ENCODE measurements around the gene MEGF8. TPM values are rescaled to one million over a fixed set of nuclear protein-coding genes. Genes with fewer than 3 reads are reported as not detected.

MEGF8 gene
- total RNA-seq, 1 experiment from 2014 or later, result 7.7 TPM

- Histone ChIP-seq H2AFZ (ENCODE audit: low read length) (no peak overlapping the region), H3K27ac (ENCODE audit: low read length) (no peak overlapping the region), H3K27me3 (ENCODE audit: low read length) (no peaks in the 10 kb centered on the region), H3K4me2 (ENCODE audit: low read length) (no peak overlapping the region), H3K9me2 (replicated peaks; ENCODE audit: low read length) (no peaks in the 10 kb centered on the region), H3K9ac (ENCODE audit: low read length) (no peak overlapping the region), H4K20me1 (ENCODE audit: low read length) (no peaks in the 10 kb centered on the region), H3K79me2 (ENCODE audit: low read length) (peaks cover 27% of the 10 kb centered on the region), H3K4me1 (ENCODE audit: insufficient read depth, low read length) (peaks cover 8% of the 10 kb centered on the region), H3K36me3 (ENCODE audit: low read depth, low read length) (no peaks in the 10 kb centered on the region), H3K4me3 (ENCODE audit: low read length) (no peak overlapping the region), H3K9me3 (ENCODE audit: low read length) (no peaks in the 10 kb centered on the region), H3F3A (ENCODE audit: low read length, unreplicated experiment) (no peaks in the 10 kb centered on the region)
- intact Hi-C loops (cut with micrococcal nuclease), result no loop called here
- ATAC-seq (no peak), DNase-seq (no peak)
- ChIA-PET POLR2A (ENCODE audit: unreplicated experiment) (no interaction called here), CTCF (no interaction called here)
- TF ChIP-seq EZH2phosphoT487 (IDR thresholded peaks at IDR 0.05; ENCODE audit: borderline replicate concordance, low read length) (no peak), EZH2 (IDR thresholded peaks at IDR 0.05; ENCODE audit: low read length, unreplicated experiment) (no peak), CTCF (conservative IDR thresholded peaks at IDR 0.05; ENCODE audit: low read depth, low read length) (no peak)
- no TSS peak for BruUV-seq (replicated peaks)
Measured at GRCh38 chr19:42323473-42323851, 2.0 kb upstream of the MEGF8 start.

- no TSS peak for BruUV-seq (replicated peaks)
- ATAC-seq, result no peak
- Histone ChIP-seq H3F3A (ENCODE audit: low read length, unreplicated experiment) (no peaks in the 10 kb centered on the region), H3K9ac (ENCODE audit: low read length) (no peak overlapping the region), H3K27ac (ENCODE audit: low read length) (no peak overlapping the region), H3K4me1 (ENCODE audit: insufficient read depth, low read length) (peaks cover 8% of the 10 kb centered on the region), H3K36me3 (ENCODE audit: low read depth, low read length) (no peaks in the 10 kb centered on the region), H3K9me2 (replicated peaks; ENCODE audit: low read length) (no peaks in the 10 kb centered on the region), H2AFZ (ENCODE audit: low read length) (no peak overlapping the region), H3K79me2 (ENCODE audit: low read length) (peaks cover 33% of the 10 kb centered on the region), H3K27me3 (ENCODE audit: low read length) (no peaks in the 10 kb centered on the region), H4K20me1 (ENCODE audit: low read length) (no peaks in the 10 kb centered on the region), H3K4me3 (ENCODE audit: low read length) (no peak overlapping the region), H3K4me2 (ENCODE audit: low read length) (peak overlapping the region; percentile 58; the same call in 1 of the 2 replicates), H3K9me3 (ENCODE audit: low read length) (no peaks in the 10 kb centered on the region)
- intact Hi-C loops (cut with micrococcal nuclease), result no loop called here
- TF ChIP-seq EZH2phosphoT487 (IDR thresholded peaks at IDR 0.05; ENCODE audit: borderline replicate concordance, low read length) (no peak), CTCF (conservative IDR thresholded peaks at IDR 0.05; ENCODE audit: low read depth, low read length) (no peak), EZH2 (IDR thresholded peaks at IDR 0.05; ENCODE audit: low read length, unreplicated experiment) (no peak)
- CTCF ChIA-PET, result no interaction called here
- POLR2A ChIA-PET (ENCODE audit: unreplicated experiment), result no interaction called here
- DNase-seq, result no peak
Measured at GRCh38 chr19:42323852-42324654, 1.4 kb upstream of the MEGF8 start.

GRCh38 chr19:42324655-42325307, 654 bp upstream of the MEGF8 start:
- no TSS peak for BruUV-seq (replicated peaks)
- Histone ChIP-seq H3K36me3 (ENCODE audit: low read depth, low read length) (no peaks in the 10 kb centered on the region), H3K4me1 (ENCODE audit: insufficient read depth, low read length) (peaks cover 8% of the 10 kb centered on the region), H3K27me3 (ENCODE audit: low read length) (no peaks in the 10 kb centered on the region), H3K27ac (ENCODE audit: low read length) (no peak overlapping the region), H3K9me3 (ENCODE audit: low read length) (no peaks in the 10 kb centered on the region), H3K9ac (ENCODE audit: low read length) (no peak overlapping the region), H3K4me2 (ENCODE audit: low read length) (peak overlapping the region; percentile 58), H3K9me2 (replicated peaks; ENCODE audit: low read length) (no peaks in the 10 kb centered on the region), H3K79me2 (ENCODE audit: low read length) (peaks cover 34% of the 10 kb centered on the region), H3F3A (ENCODE audit: low read length, unreplicated experiment) (no peaks in the 10 kb centered on the region), H3K4me3 (ENCODE audit: low read length) (peak overlapping the region; percentile 9; the same call in 1 of the 2 replicates), H2AFZ (ENCODE audit: low read length) (no peak overlapping the region; the same call in 1 of the 2 replicates), H4K20me1 (ENCODE audit: low read length) (no peaks in the 10 kb centered on the region)
- no peak for DNase-seq
- ATAC-seq, result no peak
- POLR2A ChIA-PET (ENCODE audit: unreplicated experiment), result no interaction called here
- TF ChIP-seq EZH2phosphoT487 (IDR thresholded peaks at IDR 0.05; ENCODE audit: borderline replicate concordance, low read length) (no peak), CTCF (conservative IDR thresholded peaks at IDR 0.05; ENCODE audit: low read depth, low read length) (peak; percentile 85; the same call in 1 of the 2 replicates)
- CTCF ChIA-PET, result no interaction called here
- intact Hi-C loops (cut with micrococcal nuclease), result no loop called here
